Stomach smooth muscle (tissue), 2 donors: ENCODE measurements around the gene PPP1R1C.

ENCODE experiments used
- H3K27ac ChIP-seq: one replicate; pipeline ENCODE4 v1.7.0; 2013; ENCODE audit warnings: mild to moderate bottlenecking, low read length, inconsistent platforms
- H3K27me3 ChIP-seq, 2 donors: one replicate each; pipeline ENCODE4 v1.7.0; 2013; ENCODE audit warnings: low read length in 2 of 2; ENCODE audit not compliant: insufficient read depth in 2 of 2, control insufficient read depth in 1 of 2
- H3K36me3 ChIP-seq, 2 donors: one replicate each; pipeline ENCODE4 v1.7.0; 2013; ENCODE audit warnings: low read length in 2 of 2; ENCODE audit not compliant: control insufficient read depth in 2 of 2, insufficient read depth in 2 of 2
- H3K4me1 ChIP-seq: one replicate; pipeline ENCODE4 v1.7.0; 2013; ENCODE audit warnings: low read length; ENCODE audit not compliant: control insufficient read depth, insufficient read depth
- H3K4me3 ChIP-seq, 2 donors: one replicate each; pipeline ENCODE4 v1.7.0; 2013; ENCODE audit warnings: low read length in 2 of 2
- H3K9ac ChIP-seq, 2 donors: one replicate each; pipeline ENCODE4 v1.7.0; 2013; ENCODE audit warnings: low read length in 2 of 2, mild to moderate bottlenecking in 1 of 2
- H3K9me3 ChIP-seq, 2 donors: one replicate each; pipeline ENCODE4 v1.7.0; 2013; ENCODE audit warnings: low read length in 2 of 2; ENCODE audit not compliant: control insufficient read depth in 2 of 2
- donor health status: healthy.
- donor health status: Pancreatic carcinoma.

Gene PPP1R1C

DNA sequence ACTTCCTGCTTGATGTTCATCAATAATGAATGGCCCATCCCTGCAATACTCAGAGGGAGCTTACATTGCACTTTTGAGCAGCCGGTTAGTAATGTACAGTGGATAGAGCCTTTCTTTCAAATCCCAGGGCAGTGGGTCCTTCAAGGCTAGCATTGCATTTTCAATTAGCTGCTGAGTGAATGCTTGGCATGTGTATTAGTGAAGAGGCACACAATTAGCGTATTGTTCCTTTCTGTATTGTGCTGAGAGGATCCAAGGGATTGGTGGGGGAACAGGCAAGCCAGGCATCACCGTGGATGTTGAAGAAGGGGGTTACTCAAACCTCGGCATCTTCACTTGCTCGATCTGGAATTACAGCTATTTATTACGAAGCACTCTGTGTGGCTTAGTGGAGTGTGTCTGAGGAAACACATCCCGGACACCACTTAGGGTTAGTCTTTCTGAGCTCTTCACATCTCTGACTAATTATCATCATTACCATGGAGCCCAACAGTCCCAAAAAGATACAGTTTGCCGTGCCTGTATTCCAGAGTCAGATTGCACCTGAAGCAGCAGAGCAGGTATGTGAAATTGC lies at the start of gene PPP1R1C:
Gene PPP1R1C (plus strand): TSS at position 222 of the 574 bp plus-strand sequence. CDS start 258 bp downstream, at position 480.
- Histone ChIP-seq H3K9me3 (no peaks in the 10 kb centered on the region), H3K9ac (no peak within 1 kb of the TSS), H3K4me1 (peaks cover 9% of the 10 kb centered on the region), H3K27ac (peak within 1 kb of the TSS; percentile 38), H3K27me3 (no peaks in the 10 kb centered on the region), H3K36me3 (no peaks in the 10 kb centered on the region), H3K4me3 (peak within 1 kb of the TSS in 1 of 2 donors; percentile 37)

GRCh38 chr2:181937473-181937872 lies 48.2 kb upstream of the PPP1R1C start:
- H3K9ac ChIP-seq, result no peak overlapping the region
- no peaks in the 10 kb centered on the region for H3K27me3 ChIP-seq
- H3K36me3 ChIP-seq, result no peaks in the 10 kb centered on the region
- no peaks in the 10 kb centered on the region for H3K9me3 ChIP-seq
- no peak overlapping the region for H3K27ac ChIP-seq
- no peaks in the 10 kb centered on the region for H3K4me1 ChIP-seq
- no peak overlapping the region for H3K4me3 ChIP-seq

DNA sequence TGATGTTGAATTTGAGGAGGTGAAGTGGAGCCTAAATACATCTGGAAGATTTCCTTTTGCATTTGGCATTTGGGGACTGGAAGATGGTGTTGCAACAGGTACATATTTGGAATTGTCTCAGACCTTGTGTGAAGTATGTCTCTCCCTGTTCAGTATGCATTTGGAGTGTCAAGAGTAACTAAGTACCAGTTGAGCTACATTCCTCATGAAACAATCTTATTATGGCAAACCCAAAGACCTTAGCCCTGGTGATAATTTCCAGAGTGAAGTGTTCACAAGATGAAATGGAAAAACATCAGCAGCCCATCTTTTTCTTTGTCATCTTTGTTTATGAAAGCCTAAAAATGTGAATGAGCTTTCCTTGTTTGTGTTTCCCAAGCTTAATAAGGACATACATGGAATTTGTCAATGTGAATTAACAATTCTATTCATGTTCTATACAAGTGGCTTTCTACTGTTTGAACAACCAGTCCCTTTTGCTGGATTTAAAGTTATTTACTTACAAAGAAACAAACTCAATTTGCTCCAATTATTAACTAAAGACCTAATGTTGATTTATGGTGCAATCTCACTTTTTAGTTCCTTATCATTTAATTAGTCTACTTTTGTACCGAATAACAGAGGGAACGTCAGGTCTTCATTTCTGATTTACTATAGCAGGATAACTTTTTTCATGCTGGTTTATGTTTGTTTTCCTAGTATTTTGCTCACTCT lies 42.1 kb upstream of the PPP1R1C start:
- H3K9me3 ChIP-seq, result no peaks in the 10 kb centered on the region
- no peak overlapping the region for H3K27ac ChIP-seq
- no peak overlapping the region for H3K4me3 ChIP-seq
- H3K4me1 ChIP-seq, result no peaks in the 10 kb centered on the region
- no peak overlapping the region for H3K9ac ChIP-seq
- H3K36me3 ChIP-seq, result no peaks in the 10 kb centered on the region
- no peaks in the 10 kb centered on the region for H3K27me3 ChIP-seq

- Histone ChIP-seq H3K9ac (no peak overlapping the region), H3K4me1 (no peaks in the 10 kb centered on the region), H3K27me3 (no peaks in the 10 kb centered on the region), H3K9me3 (no peaks in the 10 kb centered on the region), H3K36me3 (no peaks in the 10 kb centered on the region), H3K4me3 (no peak overlapping the region), H3K27ac (no peak overlapping the region)
These were observed 41.3 kb upstream of the PPP1R1C start for GRCh38 chr2:181944164-181944913.

- Histone ChIP-seq H3K36me3 (no peaks in the 10 kb centered on the region), H3K4me1 (no peaks in the 10 kb centered on the region), H3K27me3 (no peaks in the 10 kb centered on the region), H3K27ac (no peak overlapping the region), H3K9me3 (no peaks in the 10 kb centered on the region), H3K4me3 (no peak overlapping the region), H3K9ac (no peak overlapping the region)
These were observed 40.8 kb upstream of the PPP1R1C start for GRCh38 chr2:181944914-181945291.

DNA sequence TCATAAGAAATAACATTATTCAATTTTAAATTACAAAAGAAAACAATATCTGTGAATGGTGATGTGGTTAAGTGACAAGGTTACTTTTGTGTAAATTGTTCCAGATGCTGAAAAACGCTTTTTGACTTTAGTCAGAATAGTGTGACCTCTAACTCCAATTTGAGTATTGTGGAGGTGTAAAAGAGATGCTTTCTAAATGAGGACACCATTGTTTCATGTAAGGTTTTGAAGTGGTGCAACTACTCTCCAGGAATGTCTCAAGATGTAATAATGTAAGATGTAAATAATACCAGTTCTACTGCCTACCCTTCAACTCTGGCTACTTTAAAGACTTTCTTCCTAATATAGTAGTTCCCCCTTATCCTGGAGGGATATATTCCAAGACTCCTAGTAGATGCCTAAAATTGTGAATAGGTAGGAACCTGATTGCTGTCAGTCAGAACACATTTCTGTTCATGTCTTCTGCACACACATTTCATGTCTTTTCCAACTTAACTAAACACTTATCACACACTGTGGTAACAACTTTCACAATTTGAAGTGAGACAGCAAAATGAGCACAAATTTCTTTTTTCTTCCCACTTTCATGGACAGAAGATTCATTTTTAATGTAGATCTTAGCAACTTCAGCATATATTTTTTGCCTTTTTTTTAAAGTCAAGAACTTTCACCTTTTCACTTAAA lies 39.1 kb upstream of the PPP1R1C start:
- H3K27me3 ChIP-seq, result no peaks in the 10 kb centered on the region
- no peak overlapping the region for H3K9ac ChIP-seq
- H3K9me3 ChIP-seq, result no peaks in the 10 kb centered on the region
- no peak overlapping the region for H3K4me3 ChIP-seq
- no peaks in the 10 kb centered on the region for H3K4me1 ChIP-seq
- H3K36me3 ChIP-seq, result no peaks in the 10 kb centered on the region
- no peak overlapping the region for H3K27ac ChIP-seq

GRCh38 chr2:181947273-181947672 lies 38.4 kb upstream of the PPP1R1C start:
- H3K4me1 ChIP-seq, result no peaks in the 10 kb centered on the region
- no peak overlapping the region for H3K27ac ChIP-seq
- H3K4me3 ChIP-seq, result no peak overlapping the region
- H3K36me3 ChIP-seq, result no peaks in the 10 kb centered on the region
- no peaks in the 10 kb centered on the region for H3K9me3 ChIP-seq
- H3K9ac ChIP-seq, result no peak overlapping the region
- no peaks in the 10 kb centered on the region for H3K27me3 ChIP-seq

- H3K27ac ChIP-seq, result no peak overlapping the region
- no peaks in the 10 kb centered on the region for H3K27me3 ChIP-seq
- H3K4me3 ChIP-seq, result no peak overlapping the region
- no peaks in the 10 kb centered on the region for H3K9me3 ChIP-seq
- H3K9ac ChIP-seq, result no peak overlapping the region
- no peaks in the 10 kb centered on the region for H3K36me3 ChIP-seq
- H3K4me1 ChIP-seq, result no peaks in the 10 kb centered on the region
These were observed 37.4 kb upstream of the PPP1R1C start for GRCh38 chr2:181948227-181948626.

- H3K36me3 ChIP-seq, result no peaks in the 10 kb centered on the region
- no peaks in the 10 kb centered on the region for H3K27me3 ChIP-seq
- no peak overlapping the region for H3K27ac ChIP-seq
- H3K4me3 ChIP-seq, result no peak overlapping the region
- H3K9ac ChIP-seq, result no peak overlapping the region
- H3K9me3 ChIP-seq, result no peaks in the 10 kb centered on the region
- H3K4me1 ChIP-seq, result no peaks in the 10 kb centered on the region
These were observed 36.6 kb upstream of the PPP1R1C start for GRCh38 chr2:181949047-181949446.

- no peaks in the 10 kb centered on the region for H3K36me3 ChIP-seq
- H3K27ac ChIP-seq, result no peak overlapping the region
- H3K4me1 ChIP-seq, result no peaks in the 10 kb centered on the region
- no peak overlapping the region for H3K9ac ChIP-seq
- no peak overlapping the region for H3K4me3 ChIP-seq
- no peaks in the 10 kb centered on the region for H3K9me3 ChIP-seq
- H3K27me3 ChIP-seq, result no peaks in the 10 kb centered on the region
These were observed 33.0 kb upstream of the PPP1R1C start for GRCh38 chr2:181952404-181953226.
